SK-N-SH (cell line): ENCODE data around the gene COPE.

ENCODE experiments used
- CHD2 ChIP-seq: fragments of 150-350 bp; IDR thresholded peaks from 2 replicates; pipeline ENCODE4 v1.6.1; 2018; ENCODE audit warnings: low read length; ENCODE audit not compliant: partially characterized antibody
- EP300 ChIP-seq, 2 experiments: IDR thresholded peaks; 2 replicates each; pipeline versions ENCODE4 v1.4.0 to v1.6.1; 2012; ENCODE audit warnings: borderline replicate concordance in 1 of 2, low read depth in 1 of 2, low read length in 1 of 2
- FOXM1 ChIP-seq: IDR thresholded peaks from 2 replicates; pipeline ENCODE4 v1.4.0; 2012; ENCODE audit warnings: low read depth, mild to moderate bottlenecking
- GABPA ChIP-seq: IDR thresholded peaks from 2 replicates; pipeline ENCODE4 v1.4.0; 2012; ENCODE audit warnings: low read depth, mild to moderate bottlenecking
- JUND ChIP-seq: IDR thresholded peaks from 2 replicates; pipeline ENCODE4 v1.4.0; 2012
- NFIC ChIP-seq: IDR thresholded peaks from 2 replicates; pipeline ENCODE4 v1.4.0; 2012; ENCODE audit warnings: borderline replicate concordance
- NRF1 ChIP-seq: IDR thresholded peaks from 2 replicates; pipeline ENCODE4 v1.6.1; 2012; ENCODE audit warnings: low read depth, mild to moderate bottlenecking, low read length
- POLR2AphosphoS5 ChIP-seq: IDR thresholded peaks from 2 replicates; pipeline ENCODE4 v1.6.1; 2012; ENCODE audit warnings: low read depth, low read length
- RFX5 ChIP-seq: IDR thresholded peaks from 2 replicates; pipeline ENCODE4 v1.6.1; 2012; ENCODE audit warnings: mild to moderate bottlenecking, improper control_type of control experiment, low read length
- TAF1 ChIP-seq: IDR thresholded peaks from 2 replicates; pipeline ENCODE4 v1.6.1; 2012; ENCODE audit warnings: low read depth, mild to moderate bottlenecking, low read length, moderate library complexity, borderline replicate concordance
- TF ChIP-seq, protein P1 (sequence below): fragments of 200-600 bp; sonication (generic); IDR thresholded peaks from 2 replicates; pipeline ENCODE4 v1.6.1; 2017; ENCODE audit warnings: antibody characterized with exemption, mild to moderate bottlenecking, moderate library complexity

DNA sequence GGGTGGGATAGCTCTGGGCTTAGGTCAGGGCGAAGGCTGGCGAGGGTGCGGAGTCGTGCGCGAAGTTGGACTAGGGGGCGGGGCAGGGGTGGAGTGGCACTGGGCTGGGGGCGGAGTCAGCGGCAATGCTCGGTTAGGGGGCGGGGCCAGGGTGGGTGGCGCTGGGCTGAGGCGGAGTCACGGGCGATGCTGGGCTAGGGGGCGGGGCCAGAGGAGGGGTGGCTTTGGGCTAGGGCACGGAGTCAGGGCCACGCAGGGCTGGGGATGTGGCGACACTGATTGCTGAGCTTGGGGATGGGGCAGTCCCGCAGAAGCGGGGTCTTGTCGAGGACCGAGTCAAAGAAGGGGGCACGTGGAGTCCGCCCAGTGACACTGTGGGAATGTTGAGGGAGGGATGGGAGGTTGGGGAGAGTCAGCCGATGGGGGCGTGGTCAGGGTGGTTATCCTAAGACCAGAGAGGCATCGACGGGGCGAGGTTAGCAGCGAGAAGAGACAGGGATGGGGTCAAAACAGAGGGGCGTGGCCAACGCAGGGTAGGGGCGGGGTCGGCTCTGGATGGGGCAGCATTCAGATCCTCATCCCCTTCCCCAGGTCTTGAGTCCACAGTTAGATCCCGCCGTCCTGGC lies 13.1 kb upstream of the COPE start:
- TF ChIP-seq NRF1 (no peak), TAF1 (no peak), GABPA (no peak), JUND (no peak), NFIC (no peak), CHD2 (no peak), EP300 (IDR thresholded peaks at IDR 0.05; ENCODE audit: borderline replicate concordance in 1 of 2, low read depth in 1 of 2, low read length in 1 of 2) (no peak), RFX5 (no peak), POLR2AphosphoS5 (no peak), FOXM1 (no peak)
- TF ChIP-seq, protein P1, sequence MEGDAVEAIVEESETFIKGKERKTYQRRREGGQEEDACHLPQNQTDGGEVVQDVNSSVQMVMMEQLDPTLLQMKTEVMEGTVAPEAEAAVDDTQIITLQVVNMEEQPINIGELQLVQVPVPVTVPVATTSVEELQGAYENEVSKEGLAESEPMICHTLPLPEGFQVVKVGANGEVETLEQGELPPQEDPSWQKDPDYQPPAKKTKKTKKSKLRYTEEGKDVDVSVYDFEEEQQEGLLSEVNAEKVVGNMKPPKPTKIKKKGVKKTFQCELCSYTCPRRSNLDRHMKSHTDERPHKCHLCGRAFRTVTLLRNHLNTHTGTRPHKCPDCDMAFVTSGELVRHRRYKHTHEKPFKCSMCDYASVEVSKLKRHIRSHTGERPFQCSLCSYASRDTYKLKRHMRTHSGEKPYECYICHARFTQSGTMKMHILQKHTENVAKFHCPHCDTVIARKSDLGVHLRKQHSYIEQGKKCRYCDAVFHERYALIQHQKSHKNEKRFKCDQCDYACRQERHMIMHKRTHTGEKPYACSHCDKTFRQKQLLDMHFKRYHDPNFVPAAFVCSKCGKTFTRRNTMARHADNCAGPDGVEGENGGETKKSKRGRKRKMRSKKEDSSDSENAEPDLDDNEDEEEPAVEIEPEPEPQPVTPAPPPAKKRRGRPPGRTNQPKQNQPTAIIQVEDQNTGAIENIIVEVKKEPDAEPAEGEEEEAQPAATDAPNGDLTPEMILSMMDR, result no peak
